Upper lobe of left lung (tissue), 6 donors: ENCODE data around the gene MLC1. TPM values are rescaled to one million over a fixed set of nuclear protein-coding genes. Genes with fewer than 3 reads are reported as not detected.

Experiments
- ATAC-seq, 2 donors: fragments of 200-7000 bp; cut with Tn5 transposase; one replicate each; pipeline ENCODE4 v1.9.1; 2022; ENCODE audit warnings: mild to moderate bottlenecking in 2 of 2, moderate library complexity in 2 of 2; ENCODE audit not compliant: low FRiP score in 2 of 2
- DNase-seq, 2 donors: peaks; one replicate each; pipeline ENCODE4 v3.0.0-alpha.2; 2019 to 2020
- H3K27ac ChIP-seq, 4 donors: fragments of 200-600 bp; sonication (generic); one replicate each; pipeline ENCODE4 v1.5.1; 2016 to 2019
- H3K27me3 ChIP-seq, 4 donors: fragments of 200-600 bp; sonication (generic); one replicate each; pipeline ENCODE4 v1.5.1; 2017 to 2019
- H3K36me3 ChIP-seq, 4 donors: fragments of 200-600 bp; sonication (generic); one replicate each; pipeline ENCODE4 v1.5.1; 2016 to 2019
- H3K4me1 ChIP-seq, 4 donors: fragments of 200-600 bp; sonication (generic); one replicate each; pipeline ENCODE4 v1.5.1; 2018 to 2019
- H3K4me3 ChIP-seq, 4 donors: fragments of 200-600 bp; sonication (generic); one replicate each; pipeline ENCODE4 v1.5.1; 2017 to 2019; ENCODE audit warnings: mild to moderate bottlenecking in 2 of 4, moderate library complexity in 1 of 4
- H3K9me3 ChIP-seq, 4 donors: fragments of 200-600 bp; sonication (generic); one replicate each; pipeline ENCODE4 v1.5.1; 2018 to 2019
- CTCF ChIP-seq, 6 experiments: fragments of 450-650 bp in 4 of 6; fragments of 200-600 bp in 2 of 6; sonication (generic) in 2 of 6; IDR thresholded peaks; one replicate each; pipeline ENCODE4 v1.5.1; 2016 to 2019; ENCODE audit warnings: antibody characterized with exemption in 6 of 6
- EP300 ChIP-seq, 4 donors: sonication (generic); formaldehyde crosslinking; IDR thresholded peaks; one replicate each; pipeline ENCODE4 v1.5.1; 2017; ENCODE audit warnings: antibody characterized with exemption in 4 of 4, control low read depth in 2 of 4
- POLR2A ChIP-seq, 4 donors: fragments of 450-650 bp; IDR thresholded peaks; one replicate each; pipeline ENCODE4 v1.5.1; 2016 to 2017; ENCODE audit warnings: antibody characterized with exemption in 4 of 4, mild to moderate bottlenecking in 2 of 4
- POLR2AphosphoS5 ChIP-seq, 2 donors: sonication (generic); formaldehyde crosslinking; IDR thresholded peaks; one replicate each; pipeline ENCODE4 v1.5.1; 2017; ENCODE audit warnings: antibody characterized with exemption in 2 of 2
- WGBS, 2 donors: methylation state at CpG; one replicate each; pipeline ENCODE4 v1.1.5; 2017 to 2018; 5-methylcytosine and 5-hydroxymethylcytosine counted together
- total RNA-seq, 6 donors: library from RNA; depleted of rRNA in 4 of 6; stranded (reverse); fragments of >200 nt in 4 of 6; gene quantifications; one replicate each; pipeline versions ENCODE4 v1.1.0 to v1.2.1, GENCODE V29; 2016 to 2021
- donor health status: DM: no; HTN: no; CAD: no; lungs with moderate emphysema.
- donor health status: DM: no; HTN: yes; CAD: no; lungs with severe emphysema.

The MLC1 gene
- total RNA-seq, 6 donors from 2014 or later, result 0.78 to 3.1 (median 1.2) TPM

- H3K4me3 ChIP-seq, result no peak overlapping the region
- 71 to 76% methylated on average over 32 to 34 of the region's 34 CpGs for WGBS, 2 donors
- DNase-seq (no peak), ATAC-seq (no peak)
- H3K36me3 ChIP-seq, result no peaks in the 10 kb centered on the region
- no peak overlapping the region for H3K27ac ChIP-seq
- H3K4me1 ChIP-seq, result peaks cover 9 to 37% (median 15%) of the 10 kb centered on the region in 4 donors
- H3K27me3 ChIP-seq, result peaks cover 0 to 11% (median 5%) of the 10 kb centered on the region in 4 donors
- TF ChIP-seq EP300 (IDR thresholded peaks at IDR 0.05), result no peak
- no peak for TF ChIP-seq POLR2AphosphoS5 (IDR thresholded peaks at IDR 0.05)
- no peak for TF ChIP-seq CTCF (IDR thresholded peaks at IDR 0.05)
- no peak for TF ChIP-seq POLR2A (IDR thresholded peaks at IDR 0.05)
- H3K9me3 ChIP-seq, result peaks cover 0 to 10% (median 0%) of the 10 kb centered on the region in 4 donors
These were observed 28.8 kb downstream of the MLC1 start for GRCh38 chr22:50056214-50056972.

GRCh38 chr22:50053861-50054260 lies 31.4 kb downstream of the MLC1 start:
- H3K36me3 ChIP-seq, result no peaks in the 10 kb centered on the region
- H3K27me3 ChIP-seq, result peaks cover 0 to 11% (median 4%) of the 10 kb centered on the region in 4 donors
- no peak overlapping the region for H3K27ac ChIP-seq
- peaks cover 0 to 10% (median 0%) of the 10 kb centered on the region in 4 donors for H3K9me3 ChIP-seq
- 93 to 94% methylated on average over 18 of the region's 18 CpGs for WGBS, 2 donors
- TF ChIP-seq POLR2A (IDR thresholded peaks at IDR 0.05), result no peak
- TF ChIP-seq CTCF (IDR thresholded peaks at IDR 0.05), result no peak
- no peak for TF ChIP-seq POLR2AphosphoS5 (IDR thresholded peaks at IDR 0.05)
- H3K4me3 ChIP-seq, result no peak overlapping the region
- no peak for ATAC-seq
- H3K4me1 ChIP-seq, result peaks cover 5 to 11% (median 6%) of the 10 kb centered on the region in 4 donors
- no peak for DNase-seq

GRCh38 chr22:50051930-50052329 lies 33.3 kb downstream of the MLC1 start:
- Histone ChIP-seq H3K27ac (no peak overlapping the region), H3K9me3 (peaks cover 0 to 10% (median 0%) of the 10 kb centered on the region in 4 donors), H3K27me3 (no peaks in the 10 kb centered on the region), H3K4me3 (no peak overlapping the region), H3K36me3 (no peaks in the 10 kb centered on the region), H3K4me1 (no peaks in the 10 kb centered on the region)
- ATAC-seq, result no peak
- DNase-seq, result no peak
- no peak for TF ChIP-seq CTCF (IDR thresholded peaks at IDR 0.05)
- TF ChIP-seq POLR2AphosphoS5 (IDR thresholded peaks at IDR 0.05), result no peak
- TF ChIP-seq EP300 (IDR thresholded peaks at IDR 0.05), result no peak
- TF ChIP-seq POLR2A (IDR thresholded peaks at IDR 0.05), result no peak
- 87 to 89% methylated on average over 18 of the region's 18 CpGs for WGBS, 2 donors

- Histone ChIP-seq H3K27ac (no peak overlapping the region), H3K36me3 (no peaks in the 10 kb centered on the region), H3K27me3 (no peaks in the 10 kb centered on the region), H3K9me3 (peaks cover 0 to 10% (median 0%) of the 10 kb centered on the region in 4 donors), H3K4me3 (no peak overlapping the region), H3K4me1 (no peaks in the 10 kb centered on the region)
- peak in 1 of 2 donors; percentile 76 for DNase-seq
- TF ChIP-seq CTCF (IDR thresholded peaks at IDR 0.05) (no peak), POLR2A (IDR thresholded peaks at IDR 0.05) (no peak), POLR2AphosphoS5 (IDR thresholded peaks at IDR 0.05) (no peak), EP300 (IDR thresholded peaks at IDR 0.05) (no peak)
- no peak for ATAC-seq
- WGBS, 2 donors, result 89% methylated on average over 32 of the region's 36 CpGs
These were observed 35.7 kb downstream of the MLC1 start for GRCh38 chr22:50049299-50050195.
